GM21786 (cell line): ENCODE results near the gene SCN9A.

Experiments used
- ATAC-seq: cut with Tn5 transposase; IDR thresholded peaks from one replicate; pipeline ENCODE4 v1.9.1; 2021; ENCODE audit not compliant: unreplicated experiment

SCN9A gene

GRCh38 chr2:166184789-166185188 lies 191.0 kb downstream of the SCN9A start:
- no peak for ATAC-seq

DNA sequence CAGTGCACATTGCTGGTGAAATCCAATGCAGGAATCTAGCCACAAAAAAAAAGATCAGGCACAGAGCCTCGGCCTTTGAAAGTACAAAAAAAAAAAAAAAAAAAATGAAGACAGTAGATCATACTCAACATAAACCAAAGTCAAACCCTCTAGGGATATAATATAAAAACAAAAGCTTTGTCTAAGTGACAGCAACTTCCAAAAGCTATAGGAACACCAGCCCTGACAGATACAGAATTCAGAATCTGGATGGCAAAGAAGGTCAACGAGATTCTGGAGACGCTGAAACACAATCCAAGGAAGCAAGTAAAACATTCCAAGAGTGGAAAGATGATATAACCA lies 194.0 kb downstream of the SCN9A start:
- ATAC-seq: no peak

GRCh38 chr2:166180951-166181812 lies 194.6 kb downstream of the SCN9A start:
- ATAC-seq: peak; percentile 99

DNA sequence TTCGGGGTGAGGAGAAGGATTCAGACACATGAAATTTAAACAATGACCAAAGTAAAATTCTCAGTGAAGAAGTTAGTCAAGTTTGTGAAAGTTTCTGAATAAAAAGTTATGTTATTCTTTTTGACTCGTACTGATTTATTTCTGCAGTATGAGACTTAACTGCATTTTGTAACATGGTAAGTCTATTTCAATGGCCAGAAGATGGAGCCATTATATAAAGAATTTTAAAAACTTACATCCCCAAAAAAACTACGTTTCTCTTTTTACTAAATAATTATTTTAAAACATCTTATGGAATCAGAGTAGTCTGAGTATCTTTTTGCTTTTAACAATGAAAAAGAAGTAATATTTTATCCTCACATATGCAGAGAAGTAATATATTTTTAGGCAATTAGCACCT lies 196.5 kb downstream of the SCN9A start:
- ATAC-seq: no peak

DNA sequence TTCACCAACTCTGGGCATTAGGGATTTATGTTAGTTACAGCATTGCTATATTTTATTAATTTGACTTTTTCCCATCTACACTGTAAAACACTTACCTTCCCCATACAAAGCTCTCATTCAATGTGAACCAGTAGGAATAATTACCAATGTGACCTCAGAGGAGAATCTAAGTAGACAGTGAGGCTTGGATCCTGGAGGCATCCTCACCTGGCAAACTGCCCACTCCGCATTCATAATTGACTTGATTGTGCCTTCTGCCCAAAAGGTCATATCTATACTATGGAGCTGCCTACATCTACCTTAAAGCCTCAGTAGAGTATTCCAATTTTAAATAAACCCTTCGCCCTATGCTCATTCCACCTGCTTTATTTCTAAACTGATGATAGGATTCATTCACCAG lies 202.5 kb downstream of the SCN9A start:
- ATAC-seq: no peak

GRCh38 chr2:166171216-166171615 lies 204.5 kb downstream of the SCN9A start:
- no peak for ATAC-seq

DNA sequence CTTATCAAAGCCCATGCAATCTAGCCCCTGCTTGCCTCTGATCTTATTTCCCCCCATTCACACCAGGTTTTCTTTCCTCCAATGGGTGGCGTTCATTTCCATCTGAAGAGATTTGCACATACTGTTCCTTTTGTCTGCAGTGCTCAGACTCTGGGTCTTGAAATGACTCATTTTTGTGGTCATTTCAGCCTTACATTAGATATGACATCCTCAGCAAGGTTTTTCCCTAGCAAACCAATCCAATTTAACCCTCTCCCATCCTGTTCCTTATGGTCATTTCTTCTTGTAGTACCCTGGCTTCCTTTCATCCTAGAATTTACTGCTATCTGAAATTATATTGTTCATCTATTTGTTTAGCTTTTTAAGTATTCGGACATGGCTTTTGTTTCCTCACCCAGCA lies 205.4 kb downstream of the SCN9A start:
- ATAC-seq: peak; percentile 72

DNA sequence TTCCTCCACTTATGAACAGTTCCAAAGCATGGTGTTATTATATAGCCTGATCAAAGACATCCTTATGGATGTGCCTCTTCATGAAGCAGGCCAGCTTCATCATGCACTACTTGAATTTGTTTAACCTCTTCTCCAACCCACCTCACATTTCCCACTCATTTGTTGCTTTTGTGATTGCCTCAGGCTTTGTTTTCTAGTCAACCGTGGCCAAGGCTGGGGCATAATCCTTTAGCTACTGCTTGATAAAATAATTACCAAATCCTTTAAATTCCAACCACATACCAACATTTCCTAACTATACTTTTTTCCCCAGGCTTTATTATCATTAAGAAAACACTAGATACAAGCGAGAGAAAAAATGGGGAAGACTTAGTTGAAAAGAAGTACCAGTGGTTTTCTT lies 208.3 kb downstream of the SCN9A start:
- ATAC-seq: no peak

DNA sequence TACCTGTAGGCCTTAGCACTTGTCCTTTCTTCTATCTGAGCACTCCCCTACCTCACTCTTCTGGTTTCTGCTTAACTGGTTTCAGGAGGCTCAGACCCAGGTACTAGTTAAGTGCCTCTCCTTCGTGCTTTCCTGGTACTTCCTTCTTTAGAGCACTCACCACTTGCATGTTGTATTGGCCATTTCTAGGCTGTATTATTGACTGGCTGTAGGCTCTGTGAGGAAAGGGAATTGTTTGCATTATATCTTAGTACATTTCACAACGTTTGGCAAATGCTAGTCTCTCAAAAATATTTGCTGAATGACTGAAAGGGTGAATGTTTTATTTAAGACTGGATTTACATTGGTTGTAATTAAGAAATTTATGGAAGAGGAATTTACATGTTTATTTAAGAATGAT lies 212.0 kb downstream of the SCN9A start:
- ATAC-seq: no peak

GRCh38 chr2:166158546-166158945 lies 217.2 kb downstream of the SCN9A start:
- ATAC-seq: no peak

- ATAC-seq: no peak
Observed at GRCh38 chr2:166157578-166157977, 218.2 kb downstream of the SCN9A start.

DNA sequence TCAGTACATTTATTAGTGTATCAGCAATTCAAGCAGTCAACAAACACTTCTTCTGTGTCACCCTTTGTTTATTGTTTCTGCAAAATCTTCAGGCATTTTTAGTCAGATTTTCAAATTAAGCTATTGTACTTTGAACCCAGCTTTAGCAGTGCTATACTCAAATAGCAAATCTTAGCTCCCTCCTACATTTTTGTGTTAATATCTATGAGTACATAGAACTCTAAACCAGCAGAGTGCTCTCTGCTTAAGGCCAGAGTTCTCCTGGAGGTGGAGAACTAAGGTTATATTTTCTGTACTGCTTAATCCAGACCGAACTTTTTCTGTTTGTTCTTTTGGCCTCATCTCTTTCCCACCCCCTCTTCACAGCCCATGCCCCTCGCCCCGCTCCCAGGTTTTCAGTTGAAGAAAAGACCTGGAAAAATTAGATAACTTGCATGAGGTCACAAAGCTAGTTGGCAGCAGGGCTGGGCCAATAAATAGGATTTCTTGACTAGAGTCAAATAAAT lies 218.7 kb downstream of the SCN9A start:
- no peak for ATAC-seq

DNA sequence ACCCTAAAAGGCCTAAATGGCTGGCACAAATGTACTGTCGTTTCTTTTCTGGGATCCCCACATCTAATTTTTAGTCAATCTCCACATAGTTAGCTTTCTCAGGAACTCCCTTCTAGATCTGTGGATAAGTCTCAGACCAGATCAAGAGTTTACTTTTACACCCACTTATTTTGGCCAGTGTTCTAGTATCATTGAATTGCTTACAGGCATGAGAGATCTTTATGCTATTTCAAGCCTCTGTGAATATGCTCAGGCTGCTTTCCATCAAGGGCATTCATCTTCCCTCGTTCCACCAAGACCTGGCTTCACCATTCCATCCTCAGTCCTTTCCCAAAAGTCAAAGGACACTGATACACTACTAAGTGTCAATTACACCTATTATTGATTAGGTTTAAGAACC lies 220.2 kb downstream of the SCN9A start:
- no peak for ATAC-seq

GRCh38 chr2:166154685-166155338 lies 220.9 kb downstream of the SCN9A start:
- ATAC-seq: no peak

GRCh38 chr2:166152064-166152463 lies 223.7 kb downstream of the SCN9A start:
- ATAC-seq: no peak

- ATAC-seq: no peak
Observed at GRCh38 chr2:166148500-166149400, 227.0 kb downstream of the SCN9A start.

DNA sequence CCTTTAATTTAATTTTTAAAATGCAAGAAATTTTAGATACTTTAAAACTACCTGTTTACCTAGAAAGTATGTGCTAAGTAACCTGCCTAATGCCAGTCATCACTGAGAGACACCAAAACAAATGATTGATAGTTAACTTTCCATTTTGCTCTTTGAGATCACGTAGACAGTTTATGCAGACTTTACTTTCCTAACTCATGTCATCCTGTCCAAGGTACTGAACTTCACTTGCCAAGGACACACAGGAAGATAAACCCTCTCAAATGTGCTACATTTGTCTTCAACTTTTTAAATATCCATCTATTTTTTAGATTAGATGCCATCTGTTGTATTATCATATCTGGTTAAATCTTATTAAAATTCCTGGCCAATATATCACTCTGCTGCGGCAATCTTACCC lies 227.9 kb downstream of the SCN9A start:
- no peak for ATAC-seq
